ENCODE results near the gene KIR3DL3.
"Not testable (repeated sequence)": the region's sequence is repeated elsewhere in the genome, so short reads cannot be mapped to it uniquely, and the experiment has no call there.

Gene KIR3DL3

GRCh38 chr19:54771018-54771960, 47.0 kb downstream of the KIR3DL3 start:
- not testable (repeated sequence) for H3K4me3 ChIP-seq (ENCODE audit: low read length); DNase-seq (ENCODE audit: low read depth)

- DNase-seq (ENCODE audit: low read depth); H3K4me3 ChIP-seq (ENCODE audit: low read length): not testable (repeated sequence)
Observed at GRCh38 chr19:54772666-54773065, 48.4 kb downstream of the KIR3DL3 start.

DNA sequence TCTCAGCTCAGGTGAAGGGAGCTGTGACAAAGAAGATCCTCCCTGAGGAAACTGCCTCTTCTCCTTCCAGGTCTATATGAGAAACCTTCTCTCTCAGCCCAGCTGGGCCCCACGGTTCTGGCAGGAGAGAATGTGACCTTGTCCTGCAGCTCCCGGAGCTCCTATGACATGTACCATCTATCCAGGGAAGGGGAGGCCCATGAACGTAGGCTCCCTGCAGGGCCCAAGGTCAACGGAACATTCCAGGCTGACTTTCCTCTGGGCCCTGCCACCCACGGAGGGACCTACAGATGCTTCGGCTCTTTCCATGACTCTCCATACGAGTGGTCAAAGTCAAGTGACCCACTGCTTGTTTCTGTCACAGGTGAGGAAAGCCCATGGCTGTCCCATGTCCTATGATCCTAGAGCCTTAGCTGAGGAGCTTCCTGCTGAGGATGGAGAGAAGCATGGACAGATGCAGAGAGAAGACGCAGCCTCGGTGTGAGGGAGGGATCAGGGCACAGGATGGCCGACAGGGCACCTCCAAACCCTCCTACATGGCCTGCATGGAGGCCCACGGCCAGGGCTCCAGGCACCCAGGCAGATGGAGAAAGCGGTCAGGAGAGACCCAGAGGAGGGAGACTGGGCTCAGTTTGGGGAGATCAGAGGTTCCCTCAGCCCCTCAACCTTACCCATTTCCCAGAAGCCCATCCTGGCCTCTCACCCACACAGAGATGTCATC, 51.0 kb downstream of the KIR3DL3 start:
- not testable (repeated sequence) for DNase-seq (ENCODE audit: low read depth); H3K4me3 ChIP-seq (ENCODE audit: low read length)

DNA sequence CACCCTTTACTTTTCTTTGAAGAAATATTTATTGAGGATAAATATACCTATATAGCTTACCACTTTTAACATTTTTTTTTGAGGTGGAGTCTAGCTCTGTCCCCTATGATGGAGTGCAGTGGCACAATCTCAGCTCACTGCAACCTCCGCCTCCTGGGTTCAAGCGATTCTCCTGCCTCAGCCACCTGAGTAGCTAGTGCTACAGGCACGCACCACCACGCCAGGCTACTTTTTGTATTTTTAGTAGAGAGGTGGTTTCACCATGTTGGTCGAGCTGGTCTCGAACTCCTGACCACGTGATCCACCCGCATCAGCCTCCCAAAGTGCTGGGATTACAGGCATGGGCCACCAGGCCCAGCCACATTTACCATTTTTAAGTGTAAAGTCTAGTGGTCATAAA, 51.6 kb downstream of the KIR3DL3 start:
- not testable (repeated sequence) for DNase-seq (ENCODE audit: low read depth); H3K4me3 ChIP-seq (ENCODE audit: low read length)

DNA sequence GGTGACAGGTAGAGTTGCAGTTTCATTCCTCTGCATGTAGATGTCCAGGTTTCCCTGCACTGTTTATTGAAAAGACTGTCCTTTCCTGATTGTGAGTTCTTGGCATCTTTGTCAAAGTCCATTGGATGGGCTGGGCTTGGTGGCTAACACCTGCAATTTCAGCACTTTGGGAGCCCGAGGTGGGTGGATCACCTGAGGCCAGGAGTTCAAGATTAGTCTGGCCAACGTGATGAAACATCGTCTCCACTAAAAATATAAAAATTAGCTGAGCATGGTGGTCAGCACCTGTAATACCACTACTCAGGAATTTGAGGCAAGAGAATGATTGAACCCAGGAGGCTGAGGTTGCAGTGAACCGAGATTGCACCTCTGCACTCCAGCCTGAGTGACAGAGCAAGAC, 53.6 kb downstream of the KIR3DL3 start:
- not testable (repeated sequence) for H3K4me3 ChIP-seq (ENCODE audit: low read length); DNase-seq (ENCODE audit: low read depth)

GRCh38 chr19:54778896-54779295, 54.7 kb downstream of the KIR3DL3 start:
- not testable (repeated sequence) for H3K4me3 ChIP-seq (ENCODE audit: low read length); DNase-seq (ENCODE audit: low read depth)

GRCh38 chr19:54782916-54783315, 58.7 kb downstream of the KIR3DL3 start:
- H3K4me3 ChIP-seq (ENCODE audit: low read length); DNase-seq (ENCODE audit: low read depth): not testable (repeated sequence)

Measured in AG10803 (cell line).